ENCODE results near the gene ZMIZ1.

Gene ZMIZ1

DNA sequence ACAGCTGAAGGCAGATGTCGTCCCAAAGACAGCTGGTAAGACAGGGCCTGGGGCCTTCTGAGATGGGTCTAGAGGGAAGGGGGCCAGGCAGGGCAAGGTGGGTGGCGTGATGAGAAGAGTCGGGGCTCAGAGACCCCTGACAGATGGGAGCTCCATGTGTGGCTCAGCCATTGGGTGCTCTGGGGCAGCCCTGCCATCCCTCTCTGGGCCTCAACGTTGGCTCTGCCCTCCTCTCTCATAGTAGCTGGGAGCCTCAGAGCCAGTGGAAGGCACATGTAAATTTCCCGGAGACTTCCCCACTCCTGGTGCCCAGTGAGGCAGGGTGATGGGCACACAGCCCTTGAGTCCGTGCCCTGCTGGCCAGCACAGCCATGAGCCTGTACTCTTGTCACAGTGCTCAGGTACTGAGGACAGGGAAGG is 280.3 kb downstream of the ZMIZ1 start:
- no peak for DNase-seq

- DNase-seq, result no peak
These were observed 281.1 kb downstream of the ZMIZ1 start for GRCh38 chr10:79349766-79350406.

GRCh38 chr10:79350407-79351154 is 281.8 kb downstream of the ZMIZ1 start:
- no peak for DNase-seq

- no peak for DNase-seq
These were observed 282.6 kb downstream of the ZMIZ1 start for GRCh38 chr10:79351332-79351731.

- no peak for DNase-seq
These were observed 283.5 kb downstream of the ZMIZ1 start for GRCh38 chr10:79352035-79352877.

GRCh38 chr10:79353000-79353406 is 284.2 kb downstream of the ZMIZ1 start:
- no peak for DNase-seq

DNA sequence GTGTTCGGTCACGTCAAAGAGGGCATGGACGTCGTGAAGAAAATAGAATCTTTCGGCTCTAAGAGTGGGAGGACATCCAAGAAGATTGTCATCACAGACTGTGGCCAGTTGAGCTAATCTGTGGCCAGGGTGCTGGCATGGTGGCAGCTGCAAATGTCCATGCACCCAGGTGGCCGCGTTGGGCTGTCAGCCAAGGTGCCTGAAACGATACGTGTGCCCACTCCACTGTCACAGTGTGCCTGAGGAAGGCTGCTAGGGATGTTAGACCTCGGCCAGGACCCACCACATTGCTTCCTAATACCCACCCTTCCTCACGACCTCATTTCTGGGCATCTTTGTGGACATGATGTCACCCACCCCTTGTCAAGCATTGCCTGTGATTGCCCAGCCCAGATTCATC is 285.0 kb downstream of the ZMIZ1 start:
- DNase-seq, result no peak

DNA sequence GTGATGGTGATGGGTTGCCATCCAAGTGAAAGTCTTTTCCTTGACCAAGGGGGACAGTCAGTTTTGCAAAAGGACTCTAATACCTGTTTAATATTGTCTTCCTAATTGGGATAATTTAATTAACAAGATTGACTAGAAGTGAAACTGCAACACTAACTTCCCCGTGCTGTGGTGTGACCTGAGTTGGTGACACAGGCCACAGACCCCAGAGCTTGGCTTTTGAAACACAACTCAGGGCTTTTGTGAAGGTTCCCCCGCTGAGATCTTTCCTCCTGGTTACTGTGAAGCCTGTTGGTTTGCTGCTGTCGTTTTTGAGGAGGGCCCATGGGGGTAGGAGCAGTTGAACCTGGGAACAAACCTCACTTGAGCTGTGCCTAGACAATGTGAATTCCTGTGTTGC is 285.4 kb downstream of the ZMIZ1 start:
- DNase-seq, result no peak

GRCh38 chr10:79354615-79355014 is 285.8 kb downstream of the ZMIZ1 start:
- DNase-seq, result no peak

DNA sequence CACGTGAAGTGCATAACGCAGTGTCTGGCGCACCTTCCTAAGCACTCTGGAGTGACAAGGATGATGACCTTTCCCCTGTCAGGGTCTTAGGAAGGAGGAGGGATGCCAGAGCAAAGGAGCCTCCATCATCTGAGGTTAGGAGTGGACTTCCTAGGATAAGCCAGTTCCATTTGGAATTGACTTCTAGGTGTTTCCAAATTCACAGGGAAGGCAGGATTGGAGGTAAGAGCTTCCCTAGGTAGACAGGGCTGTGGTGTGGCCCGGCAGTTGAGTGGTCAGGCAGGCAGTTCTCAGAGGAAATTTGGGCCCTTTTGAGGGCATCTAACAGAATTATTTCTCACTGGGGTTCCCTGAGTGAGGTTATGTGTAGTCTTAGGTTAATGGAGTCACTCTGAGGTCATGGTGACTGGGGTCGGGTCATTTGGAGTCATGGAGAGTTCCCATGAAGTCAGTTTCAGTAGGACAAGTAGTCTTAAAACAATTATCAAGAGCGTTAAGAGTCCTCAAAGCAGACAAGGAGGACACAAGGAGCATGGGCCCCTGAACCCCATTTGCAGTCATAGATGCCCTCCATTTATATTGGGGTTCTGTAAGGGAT is 286.8 kb downstream of the ZMIZ1 start:
- no peak for DNase-seq

DNA sequence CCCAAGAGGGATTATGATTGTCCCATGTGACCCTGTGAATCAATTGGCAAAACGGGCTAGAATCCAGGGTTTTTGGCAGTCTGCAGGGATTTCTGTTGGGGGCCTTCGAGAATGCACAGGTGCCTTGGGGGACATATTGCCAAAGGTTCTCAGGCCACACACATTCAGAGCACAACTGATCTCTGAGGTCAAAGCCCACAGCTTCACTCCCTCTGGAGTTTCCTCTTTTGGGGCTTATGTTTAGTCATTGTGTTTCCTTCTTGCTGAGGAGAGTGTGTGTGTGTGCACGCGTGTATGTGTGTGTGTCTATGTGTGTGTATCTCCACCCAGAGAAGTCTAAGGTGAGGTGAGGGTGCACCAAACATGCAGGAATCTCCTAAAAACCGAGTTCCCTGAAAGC is 287.3 kb downstream of the ZMIZ1 start:
- DNase-seq, result no peak

GRCh38 chr10:79357180-79357579 is 288.4 kb downstream of the ZMIZ1 start:
- DNase-seq, result no peak

DNA sequence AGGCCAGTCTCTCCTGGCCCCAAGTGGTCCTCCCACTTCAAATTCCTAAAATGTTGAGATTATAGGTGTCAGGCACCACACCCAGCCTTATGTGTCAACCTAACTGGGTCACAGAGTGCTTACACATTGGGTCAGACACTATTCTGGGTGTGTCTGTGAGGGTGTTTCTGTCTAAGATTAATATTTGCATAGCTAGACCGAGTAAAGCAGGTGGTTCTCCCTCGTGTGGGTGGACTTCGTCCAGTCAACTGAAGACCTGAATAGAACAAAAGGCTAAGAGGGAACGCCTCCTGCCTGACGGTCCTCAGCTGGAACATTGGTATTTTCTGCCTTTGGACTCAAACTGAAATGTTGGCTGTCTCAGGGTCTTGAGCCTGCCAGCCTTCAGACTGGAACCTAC is 290.0 kb downstream of the ZMIZ1 start:
- DNase-seq, result no peak

- no peak for DNase-seq
These were observed 291.2 kb downstream of the ZMIZ1 start for GRCh38 chr10:79359816-79360498.

GRCh38 chr10:79360499-79361342 is 292.0 kb downstream of the ZMIZ1 start:
- no peak for DNase-seq

DNA sequence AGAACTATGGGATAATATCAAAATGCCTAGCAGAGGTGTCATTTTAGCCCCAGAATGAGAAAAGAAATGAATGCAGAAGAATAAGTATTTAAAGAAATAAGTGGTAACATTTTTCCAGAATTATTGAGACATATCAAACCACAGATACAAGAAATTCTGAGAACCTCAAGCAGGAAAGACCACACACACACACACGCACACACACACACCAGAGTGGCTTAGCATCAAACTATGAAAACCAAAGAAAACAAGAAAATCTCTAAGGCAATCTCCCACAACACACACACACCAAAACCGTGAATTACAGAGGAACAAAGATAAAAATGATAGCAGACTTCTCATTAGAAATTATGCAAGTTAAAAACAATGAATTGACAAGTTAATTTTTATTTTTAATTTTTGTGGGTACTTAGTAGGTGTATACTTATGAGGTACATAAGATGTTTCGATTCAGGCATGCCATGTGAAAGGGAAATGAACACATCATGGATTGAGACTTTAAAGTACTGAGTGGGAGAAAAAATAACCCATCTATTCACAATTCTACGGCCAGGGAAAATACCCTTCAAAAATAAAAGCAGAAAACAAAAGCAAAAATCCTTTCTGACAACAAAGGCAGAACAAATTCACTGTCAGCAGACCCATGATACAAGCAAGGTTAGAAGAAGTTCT is 293.1 kb downstream of the ZMIZ1 start:
- no peak for DNase-seq
